GM10266 (cell line): ENCODE results near the gene RBM38.

Experiments used
- DNase-seq: peaks from one replicate; pipeline ENCODE4 v3.0.0; 2012; ENCODE audit errors: extremely low spot score
- TF ChIP-seq, protein P1 (sequence below): IDR thresholded peaks from 2 replicates; pipeline ENCODE4 v1.5.1; 2012; ENCODE audit warnings: mild to moderate bottlenecking, low read depth; ENCODE audit not compliant: control insufficient read depth, insufficient read depth; ENCODE audit errors: missing control alignments

The RBM38 gene

GRCh38 chr20:57445774-57446173 is 54.6 kb downstream of the RBM38 start:
- DNase-seq = no peak
- TF ChIP-seq, protein P1, sequence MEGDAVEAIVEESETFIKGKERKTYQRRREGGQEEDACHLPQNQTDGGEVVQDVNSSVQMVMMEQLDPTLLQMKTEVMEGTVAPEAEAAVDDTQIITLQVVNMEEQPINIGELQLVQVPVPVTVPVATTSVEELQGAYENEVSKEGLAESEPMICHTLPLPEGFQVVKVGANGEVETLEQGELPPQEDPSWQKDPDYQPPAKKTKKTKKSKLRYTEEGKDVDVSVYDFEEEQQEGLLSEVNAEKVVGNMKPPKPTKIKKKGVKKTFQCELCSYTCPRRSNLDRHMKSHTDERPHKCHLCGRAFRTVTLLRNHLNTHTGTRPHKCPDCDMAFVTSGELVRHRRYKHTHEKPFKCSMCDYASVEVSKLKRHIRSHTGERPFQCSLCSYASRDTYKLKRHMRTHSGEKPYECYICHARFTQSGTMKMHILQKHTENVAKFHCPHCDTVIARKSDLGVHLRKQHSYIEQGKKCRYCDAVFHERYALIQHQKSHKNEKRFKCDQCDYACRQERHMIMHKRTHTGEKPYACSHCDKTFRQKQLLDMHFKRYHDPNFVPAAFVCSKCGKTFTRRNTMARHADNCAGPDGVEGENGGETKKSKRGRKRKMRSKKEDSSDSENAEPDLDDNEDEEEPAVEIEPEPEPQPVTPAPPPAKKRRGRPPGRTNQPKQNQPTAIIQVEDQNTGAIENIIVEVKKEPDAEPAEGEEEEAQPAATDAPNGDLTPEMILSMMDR = no peak

DNA sequence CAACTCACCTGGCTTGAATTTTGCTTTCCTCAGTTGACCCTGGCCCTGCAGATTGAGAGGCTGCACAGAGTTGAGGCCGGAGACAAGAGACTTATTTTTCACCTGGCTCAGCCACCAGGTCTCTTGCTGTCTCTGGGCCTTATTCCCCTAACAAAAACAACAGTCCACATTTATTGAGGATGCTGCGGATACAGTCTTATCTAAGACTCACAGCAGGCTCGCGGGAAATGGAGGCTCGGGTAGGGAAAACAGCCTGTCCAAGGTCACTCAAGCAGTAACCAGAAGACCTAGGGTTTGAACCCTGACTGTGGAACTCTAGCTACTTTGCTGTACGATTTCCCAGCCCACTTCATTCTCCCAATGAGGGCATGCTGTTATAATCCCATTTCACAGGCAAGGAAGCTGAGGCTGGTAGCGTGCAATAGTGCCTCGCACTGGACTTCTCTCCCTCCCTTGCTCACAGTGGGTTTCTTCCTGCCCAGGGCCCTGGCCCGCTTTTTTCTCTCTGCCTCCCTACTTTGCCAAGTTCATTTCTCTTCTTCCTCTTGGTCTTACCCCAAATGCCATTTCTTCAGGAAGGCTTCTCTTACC is 57.7 kb downstream of the RBM38 start:
- TF ChIP-seq, protein P1 = no peak
- DNase-seq = no peak

DNA sequence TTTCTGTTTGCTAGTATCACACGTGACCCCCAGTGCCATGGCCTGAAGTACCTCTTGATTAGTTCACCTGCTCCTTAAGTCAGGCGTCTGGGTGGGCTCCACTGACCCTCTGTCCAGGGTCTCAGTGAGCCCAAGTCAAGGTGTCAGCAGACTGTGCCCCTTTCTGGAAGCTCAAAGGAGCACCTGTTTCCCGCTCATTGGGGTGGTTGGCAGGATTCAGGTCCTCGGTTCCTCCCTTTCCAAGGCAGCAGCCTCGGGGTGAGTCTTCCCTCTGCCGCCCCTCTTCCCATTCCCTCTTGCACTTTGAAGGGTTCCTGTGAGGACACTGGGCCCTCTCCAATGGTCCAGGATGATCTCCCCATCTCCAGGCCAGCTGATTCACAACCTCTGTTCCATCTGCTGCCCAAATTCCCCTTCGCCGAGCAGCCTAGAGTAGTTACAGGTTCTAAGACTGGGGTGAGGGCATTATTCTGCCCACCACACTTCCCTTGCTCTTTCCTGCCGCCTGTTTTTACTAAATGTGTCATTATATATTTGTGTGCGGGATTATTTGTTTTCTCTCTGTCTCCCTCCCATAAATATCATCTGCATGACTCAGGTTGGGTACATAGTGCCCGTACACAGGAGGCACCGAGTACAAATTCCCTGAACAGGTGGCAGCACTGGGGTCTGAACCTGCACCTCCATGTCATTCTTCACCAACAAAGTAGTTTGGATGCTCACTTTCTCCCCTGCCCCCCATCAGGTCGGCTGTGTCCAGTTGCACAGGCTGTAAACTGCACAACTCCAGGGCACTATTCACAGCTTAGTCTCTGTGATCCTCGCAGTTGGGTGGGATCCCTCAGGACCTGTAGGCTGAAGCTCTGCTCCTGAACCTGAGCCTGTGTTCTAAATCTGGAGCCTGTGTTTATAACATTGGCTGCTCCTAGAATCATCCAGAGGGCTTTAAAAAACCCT is 58.5 kb downstream of the RBM38 start:
- no peak for DNase-seq
- TF ChIP-seq, protein P1 = no peak

GRCh38 chr20:57450419-57450818 is 59.2 kb downstream of the RBM38 start:
- DNase-seq = peak; percentile 72
- TF ChIP-seq, protein P1 = no peak

GRCh38 chr20:57450931-57451330 is 59.7 kb downstream of the RBM38 start:
- DNase-seq = no peak
- TF ChIP-seq, protein P1 = no peak

DNA sequence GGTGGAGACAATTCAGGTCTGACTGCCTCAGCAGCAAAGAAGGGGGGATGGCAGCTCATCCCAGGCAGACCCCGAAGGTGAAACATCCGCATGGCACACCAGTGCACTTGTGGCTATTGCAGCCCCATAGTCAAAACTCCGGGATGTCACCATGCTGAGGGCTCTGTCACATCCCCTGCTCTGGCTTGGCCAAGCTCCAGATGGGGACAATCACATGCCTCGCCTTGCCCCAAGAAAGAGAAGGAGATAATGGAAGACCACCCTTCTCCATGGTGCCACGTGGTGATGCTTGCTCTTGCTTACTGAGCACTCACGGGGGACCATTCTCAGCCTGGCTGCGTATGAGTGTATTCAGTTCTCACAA is 60.2 kb downstream of the RBM38 start:
- TF ChIP-seq, protein P1 = no peak
- DNase-seq = no peak

DNA sequence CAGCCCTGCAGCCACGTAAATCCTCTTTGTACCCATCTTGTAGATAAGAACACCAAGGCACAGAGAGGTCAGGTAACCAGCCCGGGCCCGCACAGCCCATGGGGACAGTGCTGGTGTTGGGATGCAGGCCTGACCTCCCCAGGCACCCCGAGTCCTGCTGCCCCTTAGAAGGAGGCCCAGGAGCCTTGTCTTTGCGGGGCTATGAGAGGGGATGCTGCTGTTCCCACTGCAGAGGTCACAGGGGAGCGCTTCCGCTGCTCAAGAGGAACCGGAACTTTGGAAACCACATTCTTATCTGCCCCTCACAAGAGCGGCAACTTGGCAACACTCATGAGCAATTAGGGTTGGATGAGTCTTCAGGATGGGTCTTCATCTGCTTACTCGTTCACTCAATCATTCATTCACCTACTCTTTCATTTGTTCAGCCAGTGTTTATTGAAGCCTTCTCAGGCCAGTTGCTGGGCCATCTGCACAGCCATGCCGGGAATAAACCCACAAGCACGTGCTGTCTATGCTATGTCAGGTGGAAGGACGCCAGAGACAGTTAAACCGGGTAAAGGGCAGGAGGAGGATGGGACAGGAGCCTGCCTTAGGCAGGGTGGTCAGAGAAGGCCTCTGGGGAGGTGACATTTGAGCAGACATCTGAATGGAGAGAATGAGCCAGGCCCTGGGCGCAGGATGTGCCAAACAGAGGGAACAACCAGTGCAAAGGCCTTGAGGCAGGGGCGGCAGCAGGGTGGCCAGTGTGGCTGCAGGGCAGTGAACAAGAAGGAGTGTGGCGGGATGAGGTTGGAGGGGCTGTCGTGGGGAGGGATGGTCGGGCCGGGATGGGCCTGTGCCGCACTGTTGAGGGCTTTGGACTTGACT is 60.8 kb downstream of the RBM38 start:
- DNase-seq = no peak
- TF ChIP-seq, protein P1 = no peak
